ENCODE data around the gene TRAPPC10. TPM values are rescaled to one million over a fixed set of nuclear protein-coding genes. Genes with fewer than 3 reads are reported as not detected.

Gene TRAPPC10
- total and polyA plus RNA-seq, 10 donors, result 6.0 to 83.2 (median 63.3) TPM

- H3K27me3 ChIP-seq (replicated peaks in 1 of 7), result no peaks in the 10 kb centered on the region
- peaks cover 0 to 60% (median 29%) of the 10 kb centered on the region in 6 donors for H3K36me3 ChIP-seq
- no peak for TF ChIP-seq CTCF (IDR thresholded peaks at IDR 0.05 in 8 of 11, conservative IDR thresholded peaks at IDR 0.05 in 3 of 11)
- TF ChIP-seq POLR2A (IDR thresholded peaks at IDR 0.05), result no peak
- peak in 2 of 3 donors; percentile 30 to 64 for TF ChIP-seq POLR2AphosphoS5 (IDR thresholded peaks at IDR 0.05)
- peaks cover 3 to 46% (median 20%) of the 10 kb centered on the region in 6 donors for H3K4me1 ChIP-seq
- H3K27ac ChIP-seq, result peak overlapping the region in 5 of 8 donors; percentile 27 to 49 (median 45)
- intact Hi-C loops (cut with DNase I; ENCODE audit: low total_unique reads), result no loop called here
- WGBS, 5 donors, result 73 to 77% (median 75%) methylated on average over 9 to 17 of the region's 17 CpGs
- no peaks in the 10 kb centered on the region for H3K9me3 ChIP-seq
- peak; percentile 78 for DNase-seq
- no peak overlapping the region for H3K4me3 ChIP-seq
Measured at GRCh38 chr21:43983390-43983789, 28.7 kb upstream of the TRAPPC10 start.

GRCh38 chr21:43983860-43984420, 28.2 kb upstream of the TRAPPC10 start:
- H3K27ac ChIP-seq, result peak overlapping the region in 2 of 8 donors; percentile 36 to 45
- TF ChIP-seq POLR2AphosphoS5 (IDR thresholded peaks at IDR 0.05) (peak in 1 of 3 donors; percentile 8), CTCF (IDR thresholded peaks at IDR 0.05 in 8 of 11, conservative IDR thresholded peaks at IDR 0.05 in 3 of 11) (no peak)
- no peaks in the 10 kb centered on the region for H3K9me3 ChIP-seq
- no peak overlapping the region for H3K4me3 ChIP-seq
- DNase-seq, result no peak
- H3K36me3 ChIP-seq, result peaks cover 0 to 54% (median 27%) of the 10 kb centered on the region in 6 donors
- WGBS, 5 donors, result 83 to 94% (median 93%) methylated on average over 25 of the region's 25 CpGs
- intact Hi-C loops (cut with DNase I; ENCODE audit: low total_unique reads), result no loop called here
- no peaks in the 10 kb centered on the region for H3K27me3 ChIP-seq (replicated peaks in 1 of 7)
- peaks cover 3 to 46% (median 20%) of the 10 kb centered on the region in 6 donors for H3K4me1 ChIP-seq

- peaks cover 3 to 46% (median 20%) of the 10 kb centered on the region in 6 donors for H3K4me1 ChIP-seq
- H3K27me3 ChIP-seq (replicated peaks in 1 of 7), result no peaks in the 10 kb centered on the region
- H3K9me3 ChIP-seq, result no peaks in the 10 kb centered on the region
- WGBS, 5 donors, result 77 to 87% (median 83%) methylated on average over 26 to 31 of the region's 31 CpGs
- TF ChIP-seq POLR2AphosphoS5 (IDR thresholded peaks at IDR 0.05), result peak; percentile 19 to 73 (median 51)
- TF ChIP-seq POLR2A (IDR thresholded peaks at IDR 0.05), result no peak
- H3K36me3 ChIP-seq, result peaks cover 0 to 43% (median 26%) of the 10 kb centered on the region in 6 donors
- H3K4me3 ChIP-seq, result no peak overlapping the region
- intact Hi-C loops (cut with DNase I; ENCODE audit: low total_unique reads), result no loop called here
- DNase-seq, result peak; percentile 78
- peak overlapping the region in 3 of 8 donors; percentile 11 to 14 (median 13) for H3K27ac ChIP-seq
Measured at GRCh38 chr21:43984905-43985689, 27.0 kb upstream of the TRAPPC10 start.

- TF ChIP-seq POLR2AphosphoS5 (IDR thresholded peaks at IDR 0.05) (peak in 2 of 3 donors; percentile 18 to 69), CTCF (IDR thresholded peaks at IDR 0.05 in 8 of 11, conservative IDR thresholded peaks at IDR 0.05 in 3 of 11) (no peak), POLR2A (IDR thresholded peaks at IDR 0.05) (no peak)
- WGBS, 5 donors, result 28 to 42% (median 36%) methylated on average over 18 to 22 of the region's 22 CpGs
- intact Hi-C loops (cut with DNase I; ENCODE audit: low total_unique reads), result no loop called here
- Histone ChIP-seq H3K9me3 (no peaks in the 10 kb centered on the region), H3K27me3 (replicated peaks in 1 of 7) (no peaks in the 10 kb centered on the region), H3K4me1 (peaks cover 3 to 46% (median 20%) of the 10 kb centered on the region in 6 donors), H3K4me3 (no peak overlapping the region), H3K36me3 (peaks cover 0 to 36% (median 22%) of the 10 kb centered on the region in 6 donors), H3K27ac (no peak overlapping the region)
- no peak for DNase-seq
Measured at GRCh38 chr21:43985690-43986251, 26.3 kb upstream of the TRAPPC10 start.

All from spleen (tissue), 11 donors.